GM19239 (cell line): ENCODE data around the gene DDX6.

ENCODE experiments used
- DNase-seq: peaks from one replicate; pipeline ENCODE4 v3.0.0; 2011; ENCODE audit warnings: low spot score; ENCODE audit not compliant: insufficient read length
- FAIRE-seq: peaks from 2 replicates; lab custom pipeline; 2011; peaks lifted over from hg19 to GRCh38; lab: Jason Lieb, UNC

DDX6 gene

DNA sequence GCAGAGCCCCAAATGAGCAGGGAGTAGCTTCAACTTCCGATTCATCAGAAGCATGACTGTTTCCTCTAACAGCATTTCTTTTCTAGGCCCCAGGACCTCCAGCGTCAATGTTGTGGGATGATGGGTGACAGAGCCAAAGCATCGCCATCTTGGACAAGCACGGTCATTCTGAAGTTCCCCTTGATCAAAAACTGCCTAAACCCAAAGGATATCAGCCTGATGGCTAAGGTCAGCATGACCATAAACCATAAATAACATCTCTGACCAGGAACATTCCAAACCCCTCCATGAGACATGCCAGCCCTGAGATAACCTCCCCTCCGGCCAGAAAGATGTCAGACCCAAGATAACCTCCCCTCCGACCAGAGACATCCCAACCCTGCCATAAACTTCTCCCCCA lies 82.7 kb downstream of the DDX6 start:
- FAIRE-seq = no peak
- DNase-seq = no peak

DNA sequence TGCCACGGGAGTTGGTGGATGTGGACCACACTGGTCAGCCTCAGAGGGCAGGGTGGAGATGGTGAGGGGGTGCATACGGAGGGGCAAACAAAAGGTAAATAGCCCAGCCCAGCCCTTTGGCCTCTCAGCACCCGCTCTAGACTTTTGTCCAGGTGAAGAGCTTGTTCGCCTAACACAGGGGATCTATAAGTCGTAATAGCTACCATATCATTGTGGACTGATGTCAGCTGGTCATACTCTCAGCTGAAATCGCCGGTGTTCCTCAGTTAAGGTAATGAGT lies 84.5 kb downstream of the DDX6 start:
- no peak for FAIRE-seq
- no peak for DNase-seq

DNA sequence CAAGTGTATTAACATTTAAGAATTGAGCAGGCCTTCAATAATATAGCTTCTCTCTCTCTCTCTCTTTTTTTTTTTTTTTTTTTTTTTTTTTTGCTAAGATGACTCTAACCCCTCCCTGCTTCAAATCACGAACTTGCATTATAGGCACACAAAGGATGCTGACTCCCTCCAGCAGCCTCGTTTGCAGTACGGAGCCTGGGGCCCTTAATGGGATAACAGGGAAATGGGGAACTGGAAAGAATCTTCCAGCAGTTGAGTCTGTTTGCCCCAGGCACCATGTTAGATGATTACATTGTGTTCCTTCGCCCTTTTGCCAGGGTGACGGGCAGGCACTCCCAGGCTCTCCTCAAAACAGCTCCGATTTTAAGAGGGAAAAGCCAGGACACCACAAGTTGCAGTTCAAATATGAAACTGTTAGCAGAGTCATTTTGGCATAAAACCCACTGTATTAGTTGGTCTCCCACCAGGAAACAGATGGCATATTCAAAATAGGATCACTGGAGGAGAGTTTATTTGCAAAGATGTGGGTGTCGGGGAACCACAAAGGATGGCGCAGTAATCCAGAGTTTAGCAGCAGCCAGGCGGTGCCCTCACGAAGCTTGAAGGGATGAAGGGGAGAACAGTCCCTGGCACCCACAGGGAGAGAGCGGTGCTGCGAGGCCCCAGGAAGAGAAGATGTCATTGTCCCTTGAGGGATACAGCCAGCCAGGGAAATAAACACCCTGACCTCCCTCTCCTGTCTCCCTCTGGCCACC lies 85.0 kb downstream of the DDX6 start:
- DNase-seq (no peak), FAIRE-seq (no peak)

DNA sequence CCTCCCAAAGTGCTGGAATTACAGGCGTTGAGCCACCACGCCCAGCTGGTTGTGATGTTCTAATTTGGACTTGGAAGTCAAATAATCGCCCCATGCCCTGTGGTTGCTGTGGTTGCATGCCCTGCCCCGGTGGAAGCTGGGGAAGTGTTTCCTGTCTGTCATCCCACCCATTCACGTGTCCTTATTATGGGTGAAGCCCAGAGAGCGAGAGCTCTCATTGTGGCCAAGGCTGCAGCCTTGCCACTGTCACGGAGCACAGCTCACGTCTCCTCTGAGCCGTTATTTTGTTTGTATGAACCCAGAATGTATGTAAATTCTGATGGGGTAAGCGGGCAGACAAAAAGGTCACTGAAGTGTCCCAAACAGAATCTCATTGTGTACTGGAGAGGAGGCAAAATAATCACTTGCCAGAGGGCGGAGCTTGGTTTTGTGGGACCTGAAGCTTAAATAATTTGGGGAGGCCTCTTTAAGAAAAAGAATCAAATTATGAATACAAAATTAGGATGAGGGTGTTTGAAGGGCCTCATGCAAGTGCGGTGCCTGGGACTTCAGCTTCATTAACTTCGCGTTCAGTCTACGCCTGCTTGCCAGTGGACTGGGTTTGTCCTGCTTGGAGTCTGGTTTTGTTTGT lies 85.7 kb downstream of the DDX6 start:
- FAIRE-seq (no peak), DNase-seq (no peak)

DNA sequence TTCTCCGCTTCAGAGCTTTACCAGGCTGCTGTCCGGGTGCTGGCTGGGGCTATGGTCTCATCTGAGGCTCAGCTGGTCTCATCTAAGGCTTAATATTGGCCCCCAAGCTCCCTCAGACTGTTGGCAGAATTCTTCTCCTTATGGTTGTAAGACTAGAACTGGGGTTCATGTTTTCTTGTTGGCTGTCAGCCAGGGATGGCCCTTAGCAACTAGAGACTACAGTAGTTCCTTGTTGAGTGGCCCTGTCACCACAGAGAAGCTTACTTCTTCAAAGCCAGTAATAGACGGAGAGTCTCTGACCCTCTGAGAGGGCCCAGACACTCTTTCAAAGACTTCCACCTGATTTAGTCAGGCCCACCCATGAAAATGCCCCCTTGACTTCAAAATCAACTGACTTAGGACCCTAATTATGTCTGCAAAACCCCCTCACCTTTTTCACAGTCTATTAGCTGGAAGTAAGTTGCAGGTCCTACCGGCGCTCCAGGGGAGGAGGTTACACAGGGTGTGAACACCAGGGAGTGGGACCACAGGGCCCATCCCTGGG lies 87.3 kb downstream of the DDX6 start:
- DNase-seq = no peak
- FAIRE-seq = no peak

DNA sequence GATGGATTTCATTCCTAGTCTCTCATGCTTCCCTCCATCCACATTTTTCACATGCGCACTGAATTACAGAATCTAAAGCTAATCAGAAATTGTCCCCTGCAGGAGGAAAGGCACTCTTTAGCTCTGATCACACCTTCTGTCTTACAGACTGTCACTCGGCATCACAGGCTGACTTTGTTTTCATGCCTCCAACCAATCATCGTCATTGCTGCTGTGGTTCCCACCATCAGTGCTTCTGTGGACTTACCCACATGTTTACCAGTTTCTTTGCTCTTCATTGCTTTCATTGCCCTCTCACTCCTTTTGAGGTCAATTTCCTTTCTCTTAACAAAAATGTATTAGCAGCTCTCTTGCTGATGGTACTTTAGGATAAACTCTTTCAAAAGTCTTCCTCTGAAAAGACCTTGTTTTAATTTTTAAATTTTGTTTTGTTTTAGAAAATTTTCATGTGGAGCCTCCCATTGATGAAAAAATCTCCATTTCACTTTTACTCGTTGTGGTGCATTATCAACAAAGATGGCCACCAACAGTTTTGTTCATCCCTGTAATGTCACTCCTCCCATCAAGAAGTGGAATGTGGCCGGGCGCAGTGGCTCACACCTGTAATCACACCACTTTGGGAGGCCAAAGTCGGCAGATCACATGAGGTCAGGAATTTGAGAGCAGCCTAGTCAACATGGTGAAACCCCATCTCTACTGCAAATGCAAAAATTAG lies 91.3 kb downstream of the DDX6 start:
- no peak for FAIRE-seq
- DNase-seq = no peak
